K562 (cell line): ENCODE results near the gene ZNRF3. TPM values are rescaled to one million over a fixed set of nuclear protein-coding genes. Genes with fewer than 3 reads are reported as not detected.

ENCODE experiments used
- ATAC-seq: fragments of 200-7000 bp; cut with Tn5 transposase; 3 replicates; pipeline ENCODE4 v1.9.1; 2020; ENCODE audit warnings: moderate library complexity
- BruUV-seq: library from RNA; stranded (reverse); fragments of 400-500 nt; replicated peaks from 2 replicates; lab custom pipeline; 2021; lab: Mats Ljungman, UMichigan
- CTCF ChIA-PET: fragments of 300-600 bp; formaldehyde crosslinking; extraction: SDS; loops from one replicate; lab custom pipeline; 2021; ENCODE audit warnings: low intra/inter-chr PET ratio; lab: Yijun Ruan, JAX
- POLR2A ChIA-PET: fragments of 300-600, 350-650 bp; sonication (Branson Sonifier 250); formaldehyde crosslinking; extraction: SDS; loops from one replicate; lab custom pipeline; 2021; ENCODE audit warnings: antibody characterized with exemption, inconsistent platforms; lab: Yijun Ruan, JAX
- DNase-seq, 4 experiments: peaks; one replicate each; pipeline versions ENCODE4 v3.0.0 to v3.0.0-alpha.2; 2011 to 2018; ENCODE audit warnings: low spot score in 3 of 4, mixed read lengths in 3 of 4; ENCODE audit errors: extremely low read depth in 1 of 4
- FAIRE-seq: peaks from 2 replicates; lab custom pipeline; 2011; peaks lifted over from hg19 to GRCh38; lab: Jason Lieb, UNC
- H2AFZ ChIP-seq: 2 replicates; pipeline ENCODE4 v1.6.0; 2011; ENCODE audit warnings: low read depth, low read length, control low read depth, inconsistent platforms
- H3K27ac ChIP-seq: fragments of 200-600 bp; 3 replicates; pipeline ENCODE4 v1.8.0; 2011; ENCODE audit warnings: low read depth, mild to moderate bottlenecking, control low read depth, inconsistent platforms, low read length, moderate library complexity, mixed read lengths; ENCODE audit errors: extremely low read depth
- H3K27me3 ChIP-seq, 2 experiments: fragments of 300-600 bp in 1 of 2; 2 replicates in 1 of 2; 3 replicates in 1 of 2; pipeline versions ENCODE4 v1.6.0 to v1.8.0; 2011; ENCODE audit warnings: inconsistent platforms in 2 of 2, low read length in 2 of 2, mild to moderate bottlenecking in 1 of 2, mixed read lengths in 1 of 2, moderate library complexity in 1 of 2; ENCODE audit not compliant: control insufficient read depth in 2 of 2, insufficient read depth in 2 of 2
- H3K36me3 ChIP-seq: fragments of 300-600 bp; 3 replicates; pipeline ENCODE4 v1.8.0; 2011; ENCODE audit warnings: mild to moderate bottlenecking, low read length, inconsistent platforms; ENCODE audit not compliant: control insufficient read depth, insufficient read depth
- H3K4me1 ChIP-seq, 2 experiments: fragments of 200-600 bp in 1 of 2; replicated peaks in 1 of 2; 2 replicates in 1 of 2; 3 replicates in 1 of 2; pipeline versions ENCODE4 v1.5.1 to v1.8.0; 2011; ENCODE audit warnings: inconsistent platforms in 2 of 2, low read length in 2 of 2, mild to moderate bottlenecking in 1 of 2, mixed read lengths in 1 of 2, moderate library complexity in 1 of 2; ENCODE audit not compliant: control insufficient read depth in 2 of 2, insufficient read depth in 2 of 2
- H3K4me2 ChIP-seq: 2 replicates; pipeline ENCODE4 v1.6.1; 2011; ENCODE audit warnings: low read length, control low read depth, inconsistent platforms, mixed read lengths; ENCODE audit not compliant: insufficient read depth
- H3K4me3 ChIP-seq: fragments of 200-600 bp; sonication (generic), shearing (Covaris generic); 2 replicates; pipeline ENCODE4 v1.5.1; 2016; ENCODE audit warnings: control low read depth, inconsistent platforms
- H3K79me2 ChIP-seq: fragments of 200-600 bp; 3 replicates; pipeline ENCODE4 v1.8.0; 2011; ENCODE audit warnings: low read length, inconsistent platforms; ENCODE audit not compliant: control insufficient read depth, insufficient read depth
- H3K9ac ChIP-seq, 2 experiments: 2 replicates each; pipeline versions ENCODE4 v1.6.0 to v1.6.1; 2011; ENCODE audit warnings: low read depth in 2 of 2, low read length in 2 of 2, control low read depth in 1 of 2, inconsistent platforms in 1 of 2, mild to moderate bottlenecking in 1 of 2, mixed read lengths in 1 of 2; ENCODE audit not compliant: insufficient read depth in 1 of 2
- H3K9me1 ChIP-seq: one replicate; pipeline ENCODE4 v1.6.0; 2011; ENCODE audit warnings: inconsistent platforms, mild to moderate bottlenecking, low read length, moderate library complexity; ENCODE audit not compliant: control insufficient read depth, insufficient read depth
- H3K9me3 ChIP-seq: replicated peaks from 2 replicates; pipeline ENCODE4 v1.5.1; 2011; ENCODE audit warnings: low read depth, low read length, inconsistent platforms; ENCODE audit not compliant: control insufficient read depth, insufficient read depth
- H4K20me1 ChIP-seq: replicated peaks from 2 replicates; pipeline ENCODE4 v1.6.1; 2011; ENCODE audit warnings: low read length, inconsistent platforms, mixed read lengths; ENCODE audit not compliant: control insufficient read depth, insufficient read depth
- CBFA2T2 ChIP-seq: fragments of 450-650 bp; conservative IDR thresholded peaks from 2 replicates; pipeline ENCODE4 v1.6.1; 2017; ENCODE audit warnings: mild to moderate bottlenecking
- FOS ChIP-seq: IDR thresholded peaks from 3 replicates; pipeline ENCODE4 v1.6.1; 2011; ENCODE audit not compliant: insufficient read length; ENCODE audit errors: extremely low read depth
- MED1 ChIP-seq: sonication (generic); formaldehyde crosslinking; IDR thresholded peaks from 2 replicates; pipeline ENCODE4 v1.8.1; 2023; ENCODE audit warnings: missing genetic modification reagents, borderline replicate concordance
- NFYB ChIP-seq: IDR thresholded peaks from 2 replicates; pipeline ENCODE4 v1.6.1; 2011; ENCODE audit warnings: mild to moderate bottlenecking, moderate library complexity; ENCODE audit not compliant: insufficient read length; ENCODE audit errors: extremely low read depth
- PHTF2 ChIP-seq: fragments of 250-450 bp; sonication (Bioruptor Pico); IDR thresholded peaks from 2 replicates; pipeline ENCODE4 v1.5.0; 2021; ENCODE audit warnings: mild to moderate bottlenecking
- RAD51 ChIP-seq: fragments of 450-650 bp; IDR thresholded peaks from 2 replicates; pipeline ENCODE4 v1.7.1; 2016; ENCODE audit warnings: low read depth, mild to moderate bottlenecking, borderline replicate concordance
- RBM25 ChIP-seq: fragments of 200-400 bp; formaldehyde crosslinking; IDR thresholded peaks from 2 replicates; pipeline ENCODE4 v1.6.1; 2018; ENCODE audit warnings: low read length, low read depth, moderate library complexity; ENCODE audit not compliant: severe bottlenecking
- REST ChIP-seq, 2 experiments: fragments of 450-650 bp; formaldehyde crosslinking in 1 of 2; IDR thresholded peaks; 2 replicates each; pipeline versions ENCODE4 v1.4.0 to v1.6.1; 2014 to 2020; ENCODE audit warnings: mild to moderate bottlenecking in 2 of 2, borderline replicate concordance in 1 of 2, low read depth in 1 of 2
- USF2 ChIP-seq: sonication (generic); formaldehyde crosslinking; IDR thresholded peaks from 2 replicates; pipeline ENCODE4 v1.5.0; 2020; ENCODE audit warnings: missing genetic modification reagents
- ZNF589 ChIP-seq: fragments of 200-800 bp; sonication (Bioruptor generic); IDR thresholded peaks from 2 replicates; pipeline ENCODE4 v1.6.1; 2016; ENCODE audit warnings: low read depth, missing genetic modification characterization, missing compliant biosample characterization
- ZNF75A ChIP-seq: fragments of 450-650 bp; formaldehyde crosslinking; IDR thresholded peaks from 2 replicates; pipeline ENCODE4 v1.4.0; 2020; ENCODE audit warnings: mild to moderate bottlenecking
- WGBS: fragments of 100-300 bp; shearing (Covaris generic); methylation state at CpG from one replicate; pipeline ENCODE4 v1.1.6; 2016; ENCODE audit warnings: low coverage, mixed read lengths; ENCODE audit not compliant: insufficient coverage; ENCODE audit errors: missing lambda C conversion rate; 5-methylcytosine and 5-hydroxymethylcytosine counted together
- in situ Hi-C: fragments of 300-500 bp; cut with MboI; formaldehyde crosslinking; loops from 4 replicates; pipeline ENCODE4 v1.15.0; 2018; ENCODE audit warnings: inconsistent platforms, mixed read lengths
- intact Hi-C: fragments of 100-400 bp; cut with micrococcal nuclease; formaldehyde crosslinking; loops from 2 replicates; pipeline ENCODE4 v1.14.2; 2022
- polyA plus RNA-seq, 8 experiments: library from polyadenylated mRNA; depleted of rRNA in 4 of 8; stranded (reverse) in 5 of 8; unstranded in 3 of 8; fragments of >200 nt; fragmentation: Nextera tagmentation in 2 of 8; fragmentation: Illumina TruSeq in 1 of 8; extraction: Ambion mirVana in 2 of 8; extraction: Trizol in 1 of 8; gene quantifications; 2 replicates each; pipeline versions ENCODE4 v1.2.1 to v1.2.3, GENCODE V29; 2011 to 2014; ENCODE audit warnings: inconsistent platforms in 1 of 8, missing spikeins in 1 of 8
- total RNA-seq, 7 experiments: library from RNA; depleted of rRNA in 6 of 7; stranded (reverse); fragments of >200 nt in 6 of 7; fragmentation: Illumina TruSeq in 2 of 7; extraction: Trizol in 2 of 7; gene quantifications; 2 replicates each; pipeline versions ENCODE4 v1.2.1 to v1.2.3, GENCODE V29; 2011 to 2021; ENCODE audit warnings: low replicate concordance in 1 of 7
- TF ChIP-seq, protein P1 (sequence below): sonication (generic); formaldehyde crosslinking; IDR thresholded peaks from 2 replicates; pipeline ENCODE4 v1.9.0; 2022; ENCODE audit warnings: mild to moderate bottlenecking, missing genetic modification reagents

The ZNRF3 gene
- total and polyA plus RNA-seq, 9 of the 15 experiments (the other 6 are each of a cell fraction or from before 2014, with no cell fraction given) = 0.41 to 5.9 (median 1.7) TPM

DNA sequence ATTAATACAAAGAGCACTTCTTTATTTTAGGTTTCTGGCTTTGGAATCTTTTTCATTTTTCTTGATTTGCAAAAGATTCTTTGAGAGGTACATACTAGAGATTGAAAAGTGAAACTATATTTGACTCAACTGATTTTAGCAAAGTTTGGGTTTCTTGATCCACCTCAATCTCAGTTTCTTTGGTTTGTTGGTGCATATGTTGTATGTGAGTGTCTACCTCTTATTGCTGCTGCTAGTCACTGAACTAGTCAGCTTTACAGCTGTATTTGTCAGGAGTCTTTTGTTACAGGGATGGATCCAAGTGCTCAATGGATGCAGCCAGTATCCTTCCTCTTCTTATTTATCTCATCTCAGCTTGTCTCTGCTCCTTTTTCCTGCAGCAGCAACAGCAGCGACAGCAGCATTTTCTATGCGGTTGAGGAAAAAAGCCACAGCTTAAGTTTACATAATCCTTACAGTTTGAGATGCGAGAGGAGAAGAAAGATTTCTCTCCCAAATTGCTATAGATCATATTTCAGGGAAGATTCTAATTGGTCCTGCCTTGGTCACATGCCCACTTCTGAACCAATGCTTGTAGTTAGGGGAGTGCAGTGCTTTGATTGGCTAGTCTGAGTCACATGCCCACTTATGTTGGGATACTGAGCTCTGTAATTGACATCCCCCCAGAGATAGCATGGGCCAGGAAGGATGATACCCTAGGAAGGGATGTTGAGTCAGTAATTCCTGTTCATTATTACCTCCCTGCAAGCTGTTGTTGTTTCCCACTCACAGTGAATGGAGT, 10.0 kb upstream of the ZNRF3 start:
- POLR2A ChIA-PET = interaction anchor here (1.2 kb wide), 1 partner anchor 9 kb away, joined by 6 read pairs; no protein-coding TSS in a partner anchor
- no peak for TF ChIP-seq ZNF589
- no peak for TF ChIP-seq PHTF2 (CRISPR knock-in tag)
- TF ChIP-seq, protein P1, sequence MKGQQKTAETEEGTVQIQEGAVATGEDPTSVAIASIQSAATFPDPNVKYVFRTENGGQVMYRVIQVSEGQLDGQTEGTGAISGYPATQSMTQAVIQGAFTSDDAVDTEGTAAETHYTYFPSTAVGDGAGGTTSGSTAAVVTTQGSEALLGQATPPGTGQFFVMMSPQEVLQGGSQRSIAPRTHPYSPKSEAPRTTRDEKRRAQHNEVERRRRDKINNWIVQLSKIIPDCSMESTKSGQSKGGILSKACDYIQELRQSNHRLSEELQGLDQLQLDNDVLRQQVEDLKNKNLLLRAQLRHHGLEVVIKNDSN (CRISPR knock-in tag) = peak; percentile 98
- TF ChIP-seq RAD51 = peak; percentile 95
- TF ChIP-seq CBFA2T2 = peak; percentile 54
- peak; percentile 96 for TF ChIP-seq USF2 (CRISPR knock-in tag)
- peak; percentile 68 for TF ChIP-seq REST (IDR thresholded peaks at IDR 0.05; ENCODE audit: borderline replicate concordance)
- no peak for TF ChIP-seq REST (CRISPR knock-in tag; IDR thresholded peaks at IDR 0.05; ENCODE audit: low read depth)
- no peak for TF ChIP-seq ZNF75A (CRISPR knock-in tag)
- no peak for TF ChIP-seq MED1
- peak; percentile 58 for TF ChIP-seq NFYB
- peak; percentile 35 for TF ChIP-seq RBM25
- TF ChIP-seq FOS = peak; percentile 49
- H3K27ac ChIP-seq = no peak overlapping the region
- FAIRE-seq (no peak), DNase-seq (peak; percentile 20 to 60 (median 50)), ATAC-seq (peak; percentile 86)
- no peak overlapping the region; the same call in 1 of the 2 replicates for H3K4me2 ChIP-seq
- no peaks in the 10 kb centered on the region for H4K20me1 ChIP-seq
- H3K27me3 ChIP-seq = no peaks in the 10 kb centered on the region
- H3K9ac ChIP-seq = no peak overlapping the region
- H3K36me3 ChIP-seq = no peaks in the 10 kb centered on the region
- in situ Hi-C loops (no loop called here), intact Hi-C loops (no loop called here)
- BruUV-seq = no TSS peak
- H3K4me1 ChIP-seq = no peaks in the 10 kb centered on the region
- no peaks in the 10 kb centered on the region for H3K9me1 ChIP-seq
- CTCF ChIA-PET = no interaction called here
- H2AFZ ChIP-seq = 0 out of 2 replicates have a peak overlapping the region, but pooled peaks have one; percentile 44
- H3K9me3 ChIP-seq = no peaks in the 10 kb centered on the region
- no peak overlapping the region for H3K4me3 ChIP-seq
- WGBS = 46% methylated on average over 3 of the region's 3 CpGs
- H3K79me2 ChIP-seq = no peaks in the 10 kb centered on the region
